Endothelial cell (in vitro differentiated cells): ENCODE results near the gene CAMP. TPM values are rescaled to one million over a fixed set of nuclear protein-coding genes. Genes with fewer than 3 reads are reported as not detected.
A peak's percentile ranks its signal among the peaks of the same experiment; 100 is the strongest.
"Not testable (repeated sequence)": the region's sequence is repeated elsewhere in the genome, so short reads cannot be mapped to it uniquely, and the experiment has no call there.

Experiments
- DNase-seq: peaks from one replicate; pipeline ENCODE4 v3.0.0; 2021; ENCODE audit warnings: low spot score
- H3K27ac Mint-ChIP-seq: one replicate; pipeline ENCODE4 v1.8.0; 2021; ENCODE audit warnings: mixed read lengths, inconsistent platforms; ENCODE audit not compliant: unreplicated experiment
- H3K27me3 Mint-ChIP-seq: one replicate; pipeline ENCODE4 v1.8.0; 2021; ENCODE audit warnings: mild to moderate bottlenecking, moderate library complexity, mixed read lengths, inconsistent platforms; ENCODE audit not compliant: unreplicated experiment
- H3K36me3 Mint-ChIP-seq: one replicate; pipeline ENCODE4 v1.8.0; 2021; ENCODE audit warnings: mild to moderate bottlenecking, low read depth, mixed read lengths, inconsistent platforms; ENCODE audit not compliant: unreplicated experiment
- H3K4me1 Mint-ChIP-seq: one replicate; pipeline ENCODE4 v1.8.0; 2021; ENCODE audit warnings: mild to moderate bottlenecking, mixed read lengths, inconsistent platforms; ENCODE audit not compliant: unreplicated experiment
- H3K4me3 Mint-ChIP-seq: one replicate; pipeline ENCODE4 v1.8.0; 2021; ENCODE audit warnings: mild to moderate bottlenecking, mixed read lengths, inconsistent platforms; ENCODE audit not compliant: unreplicated experiment
- H3K9me3 Mint-ChIP-seq: one replicate; pipeline ENCODE4 v1.8.0; 2021; ENCODE audit warnings: mixed read lengths, inconsistent platforms; ENCODE audit not compliant: unreplicated experiment
- total RNA-seq: library from RNA; stranded (reverse); fragmentation: NEBNext Ultra II Directional; extraction: Animal tissue kit (Norgen Biotek cat#: 25700); gene quantifications from one replicate; pipeline ENCODE4 v1.2.1, GENCODE V29; 2021; ENCODE audit not compliant: unreplicated experiment
- TF ChIP-seq, protein P1 (sequence below): fragments of 200-600 bp; sonication (generic); IDR thresholded peaks from one replicate; pipeline ENCODE4 v1.5.0; 2021; ENCODE audit warnings: antibody characterized with exemption; ENCODE audit not compliant: unreplicated experiment

Gene CAMP
- total RNA-seq, 1 donor from 2014 or later = not detected

DNA sequence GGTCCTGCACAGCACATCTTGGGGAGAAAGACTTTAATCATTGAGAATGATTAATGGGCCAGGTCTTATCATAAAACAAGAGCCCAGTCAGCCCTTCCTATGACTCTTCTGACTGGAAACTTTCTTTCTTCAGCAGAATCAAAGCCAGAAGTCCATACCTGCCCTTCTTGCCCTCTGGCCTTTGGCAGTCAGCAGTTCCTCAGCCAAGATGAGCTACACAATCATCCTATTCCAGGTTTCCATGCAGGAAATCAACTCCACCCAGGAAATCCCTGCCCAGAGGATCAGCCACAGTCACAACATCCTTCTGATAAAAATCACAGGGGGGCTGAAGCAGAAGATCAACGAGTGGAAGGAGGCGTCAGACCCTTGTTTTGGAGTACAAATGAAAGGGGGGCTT is 44.5 kb downstream of the CAMP start:
- Mint-ChIP-seq H3K27me3 (peaks cover 4% of the 10 kb centered on the region), H3K4me3 (peak overlapping the region; percentile 53), H3K36me3 (peaks cover 57% of the 10 kb centered on the region), H3K4me1 (peaks cover 30% of the 10 kb centered on the region), H3K27ac (peak overlapping the region; percentile 83), H3K9me3 (no peaks in the 10 kb centered on the region)
- no peak for DNase-seq
- TF ChIP-seq, protein P1, sequence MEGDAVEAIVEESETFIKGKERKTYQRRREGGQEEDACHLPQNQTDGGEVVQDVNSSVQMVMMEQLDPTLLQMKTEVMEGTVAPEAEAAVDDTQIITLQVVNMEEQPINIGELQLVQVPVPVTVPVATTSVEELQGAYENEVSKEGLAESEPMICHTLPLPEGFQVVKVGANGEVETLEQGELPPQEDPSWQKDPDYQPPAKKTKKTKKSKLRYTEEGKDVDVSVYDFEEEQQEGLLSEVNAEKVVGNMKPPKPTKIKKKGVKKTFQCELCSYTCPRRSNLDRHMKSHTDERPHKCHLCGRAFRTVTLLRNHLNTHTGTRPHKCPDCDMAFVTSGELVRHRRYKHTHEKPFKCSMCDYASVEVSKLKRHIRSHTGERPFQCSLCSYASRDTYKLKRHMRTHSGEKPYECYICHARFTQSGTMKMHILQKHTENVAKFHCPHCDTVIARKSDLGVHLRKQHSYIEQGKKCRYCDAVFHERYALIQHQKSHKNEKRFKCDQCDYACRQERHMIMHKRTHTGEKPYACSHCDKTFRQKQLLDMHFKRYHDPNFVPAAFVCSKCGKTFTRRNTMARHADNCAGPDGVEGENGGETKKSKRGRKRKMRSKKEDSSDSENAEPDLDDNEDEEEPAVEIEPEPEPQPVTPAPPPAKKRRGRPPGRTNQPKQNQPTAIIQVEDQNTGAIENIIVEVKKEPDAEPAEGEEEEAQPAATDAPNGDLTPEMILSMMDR = no peak

DNA sequence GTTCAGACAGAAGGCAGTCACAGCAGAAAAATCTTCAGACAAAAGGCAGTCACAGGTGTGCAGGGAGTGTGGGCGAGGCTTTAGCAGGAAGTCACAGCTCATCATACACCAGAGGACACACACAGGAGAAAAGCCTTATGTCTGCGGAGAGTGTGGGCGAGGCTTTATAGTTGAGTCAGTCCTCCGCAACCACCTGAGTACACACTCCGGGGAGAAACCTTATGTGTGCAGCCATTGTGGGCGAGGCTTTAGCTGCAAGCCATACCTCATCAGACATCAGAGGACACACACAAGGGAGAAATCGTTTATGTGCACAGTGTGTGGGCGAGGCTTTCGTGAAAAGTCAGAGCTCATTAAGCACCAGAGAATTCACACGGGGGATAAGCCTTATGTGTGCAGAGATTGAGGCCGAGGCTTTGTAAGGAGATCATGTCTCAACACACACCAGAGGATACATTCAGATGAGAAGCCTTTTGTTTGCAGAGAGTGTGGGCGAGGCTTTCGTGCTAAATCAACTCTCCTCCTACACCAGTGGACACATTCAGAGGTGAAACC is 45.2 kb downstream of the CAMP start:
- H3K27me3 Mint-ChIP-seq = peaks cover 5% of the 10 kb centered on the region
- H3K4me1 Mint-ChIP-seq = peaks cover 31% of the 10 kb centered on the region
- peaks cover 59% of the 10 kb centered on the region for H3K36me3 Mint-ChIP-seq
- TF ChIP-seq, protein P1 = no peak
- H3K27ac Mint-ChIP-seq = peak overlapping the region; percentile 83
- no peaks in the 10 kb centered on the region for H3K9me3 Mint-ChIP-seq
- H3K4me3 Mint-ChIP-seq = peak overlapping the region; percentile 60
- no peak for DNase-seq

DNA sequence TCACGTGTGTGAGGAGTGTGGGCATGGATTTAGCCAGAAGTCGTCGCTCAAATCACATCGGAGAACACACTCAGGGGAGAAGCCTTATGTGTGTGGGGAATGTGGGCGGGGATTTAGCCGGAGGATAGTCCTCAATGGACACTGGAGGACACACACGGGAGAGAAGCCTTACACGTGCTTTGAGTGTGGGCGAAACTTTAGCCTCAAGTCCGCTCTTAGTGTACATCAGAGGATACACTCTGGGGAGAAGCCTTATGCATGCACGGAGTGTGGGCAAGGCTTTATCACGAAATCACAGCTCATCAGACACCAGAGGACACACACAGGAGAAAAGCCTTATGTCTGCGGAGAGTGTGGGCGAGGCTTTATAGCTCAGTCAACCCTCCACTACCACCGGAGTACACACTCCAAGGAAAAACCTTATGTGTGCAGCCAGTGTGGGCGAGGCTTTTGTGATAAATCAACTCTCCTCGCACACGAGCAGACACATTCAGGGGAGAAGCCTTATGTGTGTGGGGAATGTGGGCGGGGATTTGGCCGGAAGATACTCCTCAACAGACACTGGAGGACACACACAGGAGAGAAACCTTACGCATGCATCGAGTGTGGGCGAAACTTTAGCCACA is 45.8 kb downstream of the CAMP start:
- H3K36me3 Mint-ChIP-seq = peaks cover 55% of the 10 kb centered on the region
- DNase-seq = no peak

DNA sequence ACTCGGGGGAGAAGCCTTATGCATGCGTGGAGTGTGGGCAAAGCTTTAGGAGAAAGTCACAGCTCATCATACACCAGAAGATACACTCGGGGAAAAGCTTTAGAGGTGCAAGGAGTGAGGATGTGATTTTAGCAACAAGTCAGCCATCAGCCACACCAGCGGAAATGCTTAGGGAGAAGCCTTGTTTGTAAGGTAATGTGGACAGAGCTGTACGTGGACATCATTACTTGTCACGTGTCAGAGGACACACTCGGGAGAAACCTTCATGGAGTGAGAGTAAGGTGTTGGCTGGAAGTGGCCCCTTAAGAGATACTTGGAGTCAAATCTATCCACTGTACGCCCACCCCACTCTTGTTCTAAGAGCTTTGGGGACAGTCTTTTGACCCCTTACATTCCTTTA is 46.3 kb downstream of the CAMP start:
- peaks cover 5% of the 10 kb centered on the region for H3K27me3 Mint-ChIP-seq
- H3K36me3 Mint-ChIP-seq = peaks cover 53% of the 10 kb centered on the region
- H3K9me3 Mint-ChIP-seq = no peaks in the 10 kb centered on the region
- peak overlapping the region; percentile 67 for H3K4me3 Mint-ChIP-seq
- no peak overlapping the region for H3K27ac Mint-ChIP-seq
- H3K4me1 Mint-ChIP-seq = peaks cover 31% of the 10 kb centered on the region
- DNase-seq = no peak
- TF ChIP-seq, protein P1 = no peak

More for the DNA sequence above, 45.8 kb downstream of the CAMP start:
- no peak overlapping the region for H3K27ac Mint-ChIP-seq
- no peaks in the 10 kb centered on the region for H3K9me3 Mint-ChIP-seq
- H3K4me1 Mint-ChIP-seq = peaks cover 31% of the 10 kb centered on the region
- TF ChIP-seq, protein P1 = no peak
- H3K4me3 Mint-ChIP-seq = peak overlapping the region; percentile 67
- H3K27me3 Mint-ChIP-seq = peaks cover 5% of the 10 kb centered on the region

DNA sequence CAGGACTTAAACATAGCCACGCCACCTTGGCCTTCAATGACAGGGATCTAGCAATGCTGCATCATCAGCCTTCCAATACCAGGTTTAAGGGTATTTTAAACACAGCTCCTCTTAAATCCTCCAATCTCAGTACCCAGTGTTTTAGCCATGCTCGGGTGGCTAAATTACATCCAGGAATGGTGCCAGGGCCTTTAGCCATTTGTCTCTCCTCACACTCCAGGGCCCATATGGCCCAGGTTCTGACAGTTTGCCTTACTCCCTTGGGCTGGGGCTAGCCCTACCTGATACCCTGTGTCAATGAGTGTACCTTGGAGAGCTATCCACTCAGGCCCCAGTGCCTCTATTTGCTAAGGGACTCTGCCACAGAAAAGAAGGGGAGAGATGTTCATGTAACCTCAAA is 47.0 kb downstream of the CAMP start:
- no peak for DNase-seq
- no peak overlapping the region for H3K27ac Mint-ChIP-seq
- H3K4me3 Mint-ChIP-seq = peak overlapping the region; percentile 65
- H3K4me1 Mint-ChIP-seq = peaks cover 31% of the 10 kb centered on the region
- H3K27me3 Mint-ChIP-seq = peaks cover 5% of the 10 kb centered on the region
- H3K9me3 Mint-ChIP-seq = no peaks in the 10 kb centered on the region
- TF ChIP-seq, protein P1 = no peak
- H3K36me3 Mint-ChIP-seq = peaks cover 53% of the 10 kb centered on the region

DNA sequence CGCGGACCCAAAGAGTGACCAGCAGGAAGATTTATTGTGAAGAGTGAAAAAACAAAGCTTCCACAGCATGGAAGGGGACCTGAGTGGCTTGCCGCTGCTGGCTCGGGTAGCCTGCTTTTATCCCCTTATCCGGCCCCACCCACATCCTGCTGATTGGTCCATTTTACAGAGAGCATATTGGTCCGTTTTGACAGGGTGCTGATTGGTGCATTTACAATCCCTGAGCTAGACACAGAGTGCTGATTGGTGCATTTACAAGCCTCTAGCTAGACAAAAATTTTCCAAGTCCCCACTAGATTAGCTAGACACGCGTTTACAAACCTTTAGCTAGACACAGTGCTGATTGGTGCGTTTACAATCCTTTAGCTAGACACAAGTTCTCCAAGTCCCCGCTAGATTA is 47.9 kb downstream of the CAMP start:
- Mint-ChIP-seq H3K4me1 (peaks cover 27% of the 10 kb centered on the region), H3K4me3 (peak overlapping the region; percentile 81), H3K36me3 (peaks cover 53% of the 10 kb centered on the region)
- H3K27me3 Mint-ChIP-seq, H3K27ac Mint-ChIP-seq, H3K9me3 Mint-ChIP-seq, DNase-seq: not testable (repeated sequence)
